EH (cell line): Measurements from ENCODE around the gene KANSL1.
"Not testable (repeated sequence)": the region's sequence is repeated elsewhere in the genome, so short reads cannot be mapped to it uniquely, and the experiment has no call there.

Source experiments
- DNase-seq: peaks from one replicate; pipeline ENCODE4 v3.0.0-alpha.2; 2015; ENCODE audit warnings: low read depth

The KANSL1 gene

DNA sequence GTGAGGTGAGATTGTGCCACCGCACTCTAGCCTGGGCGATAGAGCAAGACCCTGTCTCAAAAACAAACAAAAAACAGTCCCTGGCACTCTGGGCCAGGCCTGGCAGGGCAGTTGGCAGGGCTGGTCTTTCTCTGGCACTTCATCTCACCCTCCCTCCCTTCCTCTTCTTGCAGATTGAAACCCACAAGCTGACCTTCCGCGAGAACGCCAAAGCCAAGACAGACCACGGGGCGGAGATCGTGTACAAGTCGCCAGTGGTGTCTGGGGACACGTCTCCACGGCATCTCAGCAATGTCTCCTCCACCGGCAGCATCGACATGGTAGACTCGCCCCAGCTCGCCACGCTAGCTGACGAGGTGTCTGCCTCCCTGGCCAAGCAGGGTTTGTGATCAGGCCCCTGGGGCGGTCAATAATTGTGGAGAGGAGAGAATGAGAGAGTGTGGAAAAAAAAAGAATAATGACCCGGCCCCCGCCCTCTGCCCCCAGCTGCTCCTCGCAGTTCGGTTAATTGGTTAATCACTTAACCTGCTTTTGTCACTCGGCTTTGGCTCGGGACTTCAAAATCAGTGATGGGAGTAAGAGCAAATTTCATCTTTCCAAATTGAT is 169.3 kb downstream of the KANSL1 start:
- no peak for DNase-seq

DNA sequence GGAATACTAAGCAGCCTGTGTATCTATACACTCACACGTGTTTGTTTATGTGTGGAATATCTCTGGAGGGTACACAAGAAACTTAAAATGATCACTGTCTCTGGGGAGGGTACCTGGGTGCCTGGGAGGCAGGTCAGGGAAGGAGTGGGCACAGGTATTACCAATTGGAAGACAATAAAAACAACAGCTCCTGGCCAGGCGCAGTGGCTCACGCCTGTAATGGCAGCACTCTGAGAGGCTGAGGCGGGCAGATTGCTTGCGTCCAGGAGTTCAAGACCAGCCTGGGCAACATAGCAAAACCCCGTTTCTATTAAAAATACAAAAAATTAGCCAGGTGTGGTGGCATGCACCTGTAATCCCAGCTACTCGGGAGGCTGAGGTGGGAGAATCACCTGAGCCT is 169.9 kb downstream of the KANSL1 start:
- DNase-seq: not testable (repeated sequence)

DNA sequence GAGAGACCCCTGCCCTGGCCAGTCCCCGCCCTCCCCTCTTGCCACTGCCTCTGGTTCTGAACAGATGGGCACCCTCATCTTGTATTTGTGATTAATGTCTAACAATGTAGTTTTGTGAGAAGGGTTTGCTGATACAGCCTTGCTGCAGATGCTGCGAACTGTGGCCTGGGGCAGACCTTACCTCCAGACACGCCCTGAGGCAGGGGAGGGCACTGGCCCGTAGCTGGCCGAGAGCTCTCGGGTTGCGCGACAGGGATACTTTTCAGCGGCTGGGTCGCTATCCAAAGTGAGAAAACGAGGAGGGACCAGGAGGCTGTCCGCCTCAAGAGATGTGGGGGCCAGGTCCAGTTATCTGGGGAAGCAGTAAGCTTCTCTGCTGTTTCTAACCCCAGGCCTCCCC is 172.2 kb downstream of the KANSL1 start:
- no peak for DNase-seq

DNA sequence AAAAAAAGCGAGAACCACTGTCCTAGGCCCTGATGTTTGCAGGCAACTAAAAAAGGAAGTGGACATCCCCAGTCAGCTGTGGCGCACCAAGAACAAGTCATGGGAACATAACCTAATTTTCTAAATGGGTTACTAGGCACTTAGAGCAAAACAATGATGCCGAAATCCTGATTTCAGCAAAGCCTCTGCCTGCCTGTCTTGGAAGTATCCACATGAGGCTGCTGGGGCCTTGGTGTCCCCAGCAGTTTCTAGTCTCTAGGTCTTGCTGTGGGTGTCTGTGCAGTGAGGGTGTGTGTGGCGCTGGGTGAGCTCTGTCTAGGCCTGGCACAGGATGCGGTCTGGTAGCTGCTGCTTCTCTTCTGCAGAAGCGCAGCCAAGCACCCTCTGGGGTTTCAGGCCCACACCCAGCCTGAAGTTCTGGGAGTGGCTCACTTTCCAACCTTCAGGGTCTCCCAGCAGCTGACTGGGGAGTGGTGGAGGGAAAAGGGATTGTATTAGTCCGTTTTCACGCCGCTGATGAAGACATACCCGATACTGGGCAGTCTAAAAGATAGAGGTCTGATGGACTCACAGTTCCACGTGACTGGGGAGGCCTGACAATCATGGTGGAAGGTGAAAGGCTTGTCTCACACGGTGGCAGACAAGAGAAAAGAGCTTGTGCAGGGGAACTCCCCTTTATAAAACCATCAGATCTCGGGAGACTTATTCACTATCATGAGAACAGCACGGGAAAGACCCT is 173.0 kb downstream of the KANSL1 start:
- no peak for DNase-seq

DNA sequence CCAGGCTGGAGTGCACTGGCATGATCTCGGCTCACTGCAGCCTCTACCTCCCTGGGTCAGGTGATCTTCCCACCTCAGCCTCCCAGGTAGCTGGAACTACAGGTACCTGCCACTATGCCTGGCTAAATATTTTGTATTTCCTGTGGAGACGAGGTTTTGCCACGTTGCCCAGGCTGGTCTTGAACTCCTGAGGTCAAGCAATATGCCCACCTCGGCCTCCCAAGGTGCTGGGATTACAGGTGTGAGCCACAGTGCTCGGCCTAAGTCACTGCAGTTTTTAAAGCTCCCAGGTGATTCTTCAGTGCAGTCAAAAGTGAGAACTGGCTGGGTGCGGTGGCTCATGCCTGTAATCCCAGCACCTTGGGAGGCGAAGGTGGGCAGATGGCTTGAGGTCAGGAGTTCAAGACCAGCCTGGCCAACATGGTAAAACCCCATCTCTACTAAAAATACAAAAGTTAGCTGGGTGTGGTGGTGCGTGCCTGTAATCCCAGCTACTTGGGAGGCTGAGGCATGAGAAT is 173.8 kb downstream of the KANSL1 start:
- DNase-seq: not testable (repeated sequence)

DNA sequence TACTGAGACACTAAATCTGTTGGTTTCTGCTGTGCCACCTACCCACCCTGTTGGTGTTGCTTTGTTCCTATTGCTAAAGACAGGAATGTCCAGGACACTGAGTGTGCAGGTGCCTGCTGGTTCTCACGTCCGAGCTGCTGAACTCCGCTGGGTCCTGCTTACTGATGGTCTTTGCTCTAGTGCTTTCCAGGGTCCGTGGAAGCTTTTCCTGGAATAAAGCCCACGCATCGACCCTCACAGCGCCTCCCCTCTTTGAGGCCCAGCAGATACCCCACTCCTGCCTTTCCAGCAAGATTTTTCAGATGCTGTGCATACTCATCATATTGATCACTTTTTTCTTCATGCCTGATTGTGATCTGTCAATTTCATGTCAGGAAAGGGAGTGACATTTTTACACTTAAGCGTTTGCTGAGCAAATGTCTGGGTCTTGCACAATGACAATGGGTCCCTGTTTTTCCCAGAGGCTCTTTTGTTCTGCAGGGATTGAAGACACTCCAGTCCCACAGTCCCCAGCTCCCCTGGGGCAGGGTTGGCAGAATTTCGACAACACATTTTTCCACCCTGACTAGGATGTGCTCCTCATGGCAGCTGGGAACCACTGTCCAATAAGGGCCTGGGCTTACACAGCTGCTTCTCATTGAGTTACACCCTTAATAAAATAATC is 179.6 kb downstream of the KANSL1 start:
- peak; percentile 90 for DNase-seq

DNA sequence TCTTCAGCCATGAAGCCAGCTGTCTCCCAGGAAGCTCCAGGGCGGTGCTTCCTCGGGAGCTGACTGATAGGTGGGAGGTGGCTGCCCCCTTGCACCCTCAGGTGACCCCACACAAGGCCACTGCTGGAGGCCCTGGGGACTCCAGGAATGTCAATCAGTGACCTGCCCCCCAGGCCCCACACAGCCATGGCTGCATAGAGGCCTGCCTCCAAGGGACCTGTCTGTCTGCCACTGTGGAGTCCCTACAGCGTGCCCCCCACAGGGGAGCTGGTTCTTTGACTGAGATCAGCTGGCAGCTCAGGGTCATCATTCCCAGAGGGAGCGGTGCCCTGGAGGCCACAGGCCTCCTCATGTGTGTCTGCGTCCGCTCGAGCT is 180.1 kb downstream of the KANSL1 start:
- DNase-seq: no peak

DNA sequence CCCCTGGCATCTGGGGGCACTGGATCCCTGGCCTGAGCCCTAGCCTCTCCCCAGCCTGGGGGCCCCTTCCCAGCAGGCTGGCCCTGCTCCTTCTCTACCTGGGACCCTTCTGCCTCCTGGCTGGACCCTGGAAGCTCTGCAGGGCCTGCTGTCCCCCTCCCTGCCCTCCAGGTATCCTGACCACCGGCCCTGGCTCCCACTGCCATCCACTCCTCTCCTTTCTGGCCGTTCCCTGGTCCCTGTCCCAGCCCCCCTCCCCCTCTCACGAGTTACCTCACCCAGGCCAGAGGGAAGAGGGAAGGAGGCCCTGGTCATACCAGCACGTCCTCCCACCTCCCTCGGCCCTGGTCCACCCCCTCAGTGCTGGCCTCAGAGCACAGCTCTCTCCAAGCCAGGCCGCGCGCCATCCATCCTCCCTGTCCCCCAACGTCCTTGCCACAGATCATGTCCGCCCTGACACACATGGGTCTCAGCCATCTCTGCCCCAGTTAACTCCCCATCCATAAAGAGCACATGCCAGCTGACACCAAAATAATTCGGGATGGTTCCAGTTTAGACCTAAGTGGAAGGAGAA is 180.6 kb downstream of the KANSL1 start:
- DNase-seq: no peak

DNA sequence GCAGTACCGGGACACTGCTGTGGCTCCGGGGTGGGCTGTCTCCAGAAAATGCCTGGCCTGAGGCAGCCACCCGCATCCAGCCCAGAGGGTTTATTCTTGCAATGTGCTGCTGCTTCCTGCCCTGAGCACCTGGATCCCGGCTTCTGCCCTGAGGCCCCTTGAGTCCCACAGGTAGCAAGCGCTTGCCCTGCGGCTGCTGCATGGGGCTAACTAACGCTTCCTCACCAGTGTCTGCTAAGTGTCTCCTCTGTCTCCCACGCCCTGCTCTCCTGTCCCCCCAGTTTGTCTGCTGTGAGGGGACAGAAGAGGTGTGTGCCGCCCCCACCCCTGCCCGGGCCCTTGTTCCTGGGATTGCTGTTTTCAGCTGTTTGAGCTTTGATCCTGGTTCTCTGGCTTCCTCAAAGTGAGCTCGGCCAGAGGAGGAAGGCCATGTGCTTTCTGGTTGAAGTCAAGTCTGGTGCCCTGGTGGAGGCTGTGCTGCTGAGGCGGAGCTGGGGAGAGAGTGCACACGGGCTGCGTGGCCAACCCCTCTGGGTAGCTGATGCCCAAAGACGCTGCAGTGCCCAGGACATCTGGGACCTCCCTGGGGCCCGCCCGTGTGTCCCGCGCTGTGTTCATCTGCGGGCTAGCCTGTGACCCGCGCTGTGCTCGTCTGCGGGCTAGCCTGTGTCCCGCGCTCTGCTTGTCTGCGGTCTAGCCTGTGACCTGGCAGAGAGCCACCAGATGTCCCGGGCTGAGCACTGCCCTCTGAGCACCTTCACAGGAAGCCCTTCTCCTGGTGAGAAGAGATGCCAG is 181.3 kb downstream of the KANSL1 start:
- no peak for DNase-seq

DNA sequence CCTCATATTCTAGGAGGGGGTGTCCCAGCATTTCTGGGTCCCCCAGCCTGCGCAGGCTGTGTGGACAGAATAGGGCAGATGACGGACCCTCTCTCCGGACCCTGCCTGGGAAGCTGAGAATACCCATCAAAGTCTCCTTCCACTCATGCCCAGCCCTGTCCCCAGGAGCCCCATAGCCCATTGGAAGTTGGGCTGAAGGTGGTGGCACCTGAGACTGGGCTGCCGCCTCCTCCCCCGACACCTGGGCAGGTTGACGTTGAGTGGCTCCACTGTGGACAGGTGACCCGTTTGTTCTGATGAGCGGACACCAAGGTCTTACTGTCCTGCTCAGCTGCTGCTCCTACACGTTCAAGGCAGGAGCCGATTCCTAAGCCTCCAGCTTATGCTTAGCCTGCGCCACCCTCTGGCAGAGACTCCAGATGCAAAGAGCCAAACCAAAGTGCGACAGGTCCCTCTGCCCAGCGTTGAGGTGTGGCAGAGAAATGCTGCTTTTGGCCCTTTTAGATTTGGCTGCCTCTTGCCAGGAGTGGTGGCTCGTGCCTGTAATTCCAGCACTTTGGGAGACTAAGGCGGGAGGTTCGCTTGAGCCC is 182.5 kb downstream of the KANSL1 start:
- DNase-seq: no peak

DNA sequence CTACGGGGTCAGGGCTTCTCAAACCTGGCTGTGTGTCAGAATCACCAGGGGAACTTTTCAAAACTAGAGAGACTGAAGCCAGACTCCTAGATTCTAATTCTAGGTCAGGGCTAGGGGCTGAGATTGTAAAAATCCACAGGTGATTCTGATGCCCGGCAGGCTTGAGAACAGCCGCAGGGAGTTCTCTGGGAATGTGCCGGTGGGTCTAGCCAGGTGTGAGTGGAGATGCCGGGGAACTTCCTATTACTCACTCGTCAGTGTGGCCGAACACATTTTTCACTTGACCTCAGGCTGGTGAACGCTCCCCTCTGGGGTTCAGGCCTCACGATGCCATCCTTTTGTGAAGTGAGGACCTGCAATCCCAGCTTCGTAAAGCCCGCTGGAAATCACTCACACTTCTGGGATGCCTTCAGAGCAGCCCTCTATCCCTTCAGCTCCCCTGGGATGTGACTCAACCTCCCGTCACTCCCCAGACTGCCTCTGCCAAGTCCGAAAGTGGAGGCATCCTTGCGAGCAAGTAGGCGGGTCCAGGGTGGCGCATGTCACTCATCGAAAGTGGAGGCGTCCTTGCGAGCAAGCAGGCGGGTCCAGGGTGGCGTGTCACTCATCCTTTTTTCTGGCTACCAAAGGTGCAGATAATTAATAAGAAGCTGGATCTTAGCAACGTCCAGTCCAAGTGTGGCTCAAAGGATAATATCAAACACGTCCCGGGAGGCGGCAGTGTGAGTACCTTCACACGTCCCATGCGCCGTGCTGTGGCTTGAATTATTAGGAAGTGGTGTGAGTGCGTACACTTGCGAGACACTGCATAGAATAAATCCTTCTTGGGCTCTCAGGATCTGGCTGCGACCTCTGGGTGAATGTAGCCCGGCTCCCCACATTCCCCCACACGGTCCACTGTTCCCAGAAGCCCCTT is 183.3 kb downstream of the KANSL1 start:
- peak; percentile 24 for DNase-seq

DNA sequence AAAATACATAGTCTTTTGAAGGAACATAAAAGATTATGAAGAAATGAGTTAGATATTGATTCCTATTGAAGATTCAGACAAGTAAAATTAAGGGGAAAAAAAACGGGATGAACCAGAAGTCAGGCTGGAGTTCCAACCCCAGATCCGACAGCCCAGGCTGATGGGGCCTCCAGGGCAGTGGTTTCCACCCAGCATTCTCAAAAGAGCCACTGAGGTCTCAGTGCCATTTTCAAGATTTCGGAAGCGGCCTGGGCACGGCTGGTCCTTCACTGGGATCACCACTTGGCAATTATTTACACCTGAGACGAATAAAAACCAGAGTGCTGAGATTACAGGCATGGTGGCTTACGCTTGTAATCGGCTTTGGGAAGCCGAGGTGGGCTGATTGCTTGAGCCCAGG is 184.6 kb downstream of the KANSL1 start:
- no peak for DNase-seq

DNA sequence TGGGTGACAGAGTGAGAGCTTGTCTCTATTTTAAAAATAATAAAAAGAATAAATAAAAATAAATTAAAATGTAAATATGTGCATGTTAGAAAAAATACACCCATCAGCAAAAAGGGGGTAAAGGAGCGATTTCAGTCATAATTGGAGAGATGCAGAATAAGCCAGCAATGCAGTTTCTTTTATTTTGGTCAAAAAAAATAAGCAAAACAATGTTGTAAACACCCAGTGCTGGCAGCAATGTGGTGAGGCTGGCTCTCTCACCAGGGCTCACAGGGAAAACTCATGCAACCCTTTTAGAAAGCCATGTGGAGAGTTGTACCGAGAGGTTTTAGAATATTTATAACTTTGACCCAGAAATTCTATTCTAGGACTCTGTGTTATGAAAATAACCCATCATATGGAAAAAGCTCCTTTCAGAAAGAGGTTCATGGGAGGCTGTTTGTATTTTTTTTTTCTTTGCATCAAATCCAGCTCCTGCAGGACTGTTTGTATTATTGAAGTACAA is 185.7 kb downstream of the KANSL1 start:
- no peak for DNase-seq

DNA sequence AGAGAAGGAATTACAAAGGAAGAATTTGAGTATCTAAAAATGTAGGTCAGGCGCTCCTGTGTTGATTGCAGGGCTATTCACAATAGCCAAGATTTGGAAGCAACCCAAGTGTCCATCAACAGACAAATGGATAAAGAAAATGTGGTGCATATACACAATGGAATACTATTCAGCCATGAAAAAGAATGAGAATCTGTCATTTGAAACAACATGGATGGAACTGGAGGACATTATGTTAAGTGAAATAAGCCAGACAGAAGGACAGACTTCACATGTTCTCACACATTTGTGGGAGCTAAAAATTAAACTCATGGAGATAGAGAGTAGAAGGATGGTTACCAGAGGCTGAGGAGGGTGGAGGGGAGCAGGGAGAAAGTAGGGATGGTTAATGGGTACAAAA is 187.1 kb downstream of the KANSL1 start:
- DNase-seq: not testable (repeated sequence)

DNA sequence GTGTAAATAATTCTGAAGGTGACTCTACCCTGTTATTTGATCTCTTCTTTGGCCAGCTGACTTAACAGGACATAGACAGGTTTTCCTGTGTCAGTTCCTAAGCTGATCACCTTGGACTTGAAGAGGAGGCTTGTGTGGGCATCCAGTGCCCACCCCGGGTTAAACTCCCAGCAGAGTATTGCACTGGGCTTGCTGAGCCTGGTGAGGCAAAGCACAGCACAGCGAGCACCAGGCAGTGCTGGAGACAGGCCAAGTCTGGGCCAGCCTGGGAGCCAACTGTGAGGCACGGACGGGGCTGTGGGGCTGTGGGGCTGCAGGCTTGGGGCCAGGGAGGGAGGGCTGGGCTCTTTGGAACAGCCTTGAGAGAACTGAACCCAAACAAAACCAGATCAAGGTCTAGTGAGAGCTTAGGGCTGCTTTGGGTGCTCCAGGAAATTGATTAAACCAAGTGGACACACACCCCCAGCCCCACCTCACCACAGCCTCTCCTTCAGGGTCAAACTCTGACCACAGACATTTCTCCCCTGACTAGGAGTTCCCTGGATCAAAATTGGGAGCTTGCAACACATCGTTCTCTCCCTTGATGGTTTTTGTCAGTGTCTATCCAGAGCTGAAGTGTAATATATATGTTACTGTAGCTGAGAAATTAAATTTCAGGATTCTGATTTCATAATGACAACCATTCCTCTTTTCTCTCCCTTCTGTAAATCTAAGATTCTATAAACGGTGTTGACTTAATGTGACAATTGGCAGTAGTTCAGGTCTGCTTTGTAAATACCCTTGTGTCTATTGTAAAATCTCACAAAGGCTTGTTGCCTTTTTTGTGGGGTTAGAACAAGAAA is 189.1 kb downstream of the KANSL1 start:
- peak; percentile 17 for DNase-seq

DNA sequence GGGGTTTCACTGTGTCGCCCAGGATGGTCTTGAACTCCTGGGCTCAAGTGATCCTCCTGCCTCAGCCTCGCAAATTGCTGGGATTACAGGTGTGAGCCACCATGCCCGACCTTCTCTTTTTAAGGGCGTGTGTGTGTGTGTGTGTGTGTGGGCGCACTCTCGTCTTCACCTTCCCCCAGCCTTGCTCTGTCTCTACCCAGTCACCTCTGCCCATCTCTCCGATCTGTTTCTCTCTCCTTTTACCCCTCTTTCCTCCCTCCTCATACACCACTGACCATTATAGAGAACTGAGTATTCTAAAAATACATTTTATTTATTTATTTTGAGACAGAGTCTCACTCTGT is 190.3 kb downstream of the KANSL1 start:
- no peak for DNase-seq

DNA sequence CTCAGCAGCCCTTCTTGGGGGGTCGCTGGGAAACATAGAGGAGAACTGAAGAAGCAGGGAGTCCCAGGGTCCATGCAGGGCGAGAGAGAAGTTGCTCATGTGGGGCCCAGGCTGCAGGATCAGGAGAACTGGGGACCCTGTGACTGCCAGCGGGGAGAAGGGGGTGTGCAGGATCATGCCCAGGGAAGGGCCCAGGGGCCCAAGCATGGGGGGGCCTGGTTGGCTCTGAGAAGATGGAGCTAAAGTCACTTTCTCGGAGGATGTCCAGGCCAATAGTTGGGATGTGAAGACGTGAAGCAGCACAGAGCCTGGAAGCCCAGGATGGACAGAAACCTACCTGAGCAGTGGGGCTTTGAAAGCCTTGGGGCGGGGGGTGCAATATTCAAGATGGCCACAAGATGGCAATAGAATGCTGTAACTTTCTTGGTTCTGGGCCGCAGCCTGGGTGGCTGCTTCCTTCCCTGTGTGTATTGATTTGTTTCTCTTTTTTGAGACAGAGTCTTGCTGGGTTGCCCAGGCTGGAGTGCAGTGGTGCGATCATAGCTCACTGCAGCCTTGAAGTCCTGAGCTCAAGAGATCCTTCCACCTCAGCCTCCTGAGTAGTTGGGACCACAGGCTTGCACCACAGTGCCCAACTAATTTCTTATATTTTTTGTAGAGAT is 190.8 kb downstream of the KANSL1 start:
- peak; percentile 67 for DNase-seq

DNA sequence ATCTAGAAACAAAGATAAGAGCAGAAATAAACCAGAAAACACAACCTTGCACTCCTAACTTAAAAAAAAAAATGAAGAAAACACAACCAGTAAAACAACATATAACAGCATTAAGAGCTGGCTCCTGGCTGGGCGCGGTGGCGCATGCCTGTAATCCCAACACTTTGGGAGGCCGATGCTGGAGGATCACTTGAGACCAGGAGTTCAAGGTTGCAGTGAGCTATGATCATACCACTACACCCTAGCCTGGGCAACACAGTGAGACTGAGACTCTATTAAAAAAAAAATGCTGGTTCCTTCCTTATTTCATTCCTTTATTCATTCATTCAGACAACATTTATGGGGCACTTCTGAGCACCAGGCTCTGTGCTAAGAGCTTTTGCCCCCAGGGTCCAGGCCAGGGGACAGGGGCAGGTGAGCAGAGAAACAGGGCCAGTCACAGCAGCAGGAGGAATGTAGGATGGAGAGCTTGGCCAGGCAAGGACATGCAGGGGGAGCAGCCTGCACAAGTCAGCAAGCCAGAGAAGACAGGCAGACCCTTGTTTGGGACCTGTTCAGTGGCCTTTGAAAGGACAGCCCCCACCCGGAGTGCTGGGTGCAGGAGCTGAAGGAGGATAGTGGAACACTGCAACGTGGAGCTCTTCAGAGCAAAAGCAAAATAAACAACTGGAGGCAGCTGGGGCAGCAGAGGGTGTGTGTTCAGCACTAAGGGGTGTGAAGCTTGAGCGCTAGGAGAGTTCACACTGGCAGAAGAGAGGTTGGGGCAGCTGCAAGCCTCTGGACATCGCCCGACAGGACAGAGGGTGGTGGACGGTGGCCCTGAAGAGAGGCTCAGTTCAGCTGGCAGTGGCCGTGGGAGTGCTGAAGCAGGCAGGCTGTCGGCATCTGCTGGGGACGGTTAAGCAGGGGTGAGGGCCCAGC is 191.6 kb downstream of the KANSL1 start:
- DNase-seq: no peak
